H9 (cell line): ENCODE results near the gene CCDC88C. TPM values are rescaled to one million over a fixed set of nuclear protein-coding genes. Genes with fewer than 3 reads are reported as not detected.
A peak's percentile ranks its signal among the peaks of the same experiment; 100 is the strongest.

Experiments used
- DNase-seq: peaks from one replicate; pipeline ENCODE4 v3.0.0-alpha.2; 2017
- H2AFZ ChIP-seq: one replicate; pipeline ENCODE4 v1.6.1; 2013; ENCODE audit warnings: mild to moderate bottlenecking, low read length, control low read depth, moderate library complexity
- H2AK5ac ChIP-seq: 2 replicates; pipeline ENCODE4 v1.6.1; 2013; ENCODE audit warnings: low read length, control low read depth, mixed read lengths; ENCODE audit not compliant: insufficient read length
- H2BK120ac ChIP-seq: one replicate; pipeline ENCODE4 v1.6.1; 2013; ENCODE audit warnings: low read depth, mild to moderate bottlenecking, low read length, control low read depth, inconsistent platforms; ENCODE audit not compliant: poor library complexity, severe bottlenecking
- H2BK12ac ChIP-seq: 2 replicates; pipeline ENCODE4 v1.6.1; 2013; ENCODE audit warnings: low read length, control low read depth, mixed read lengths, low read depth; ENCODE audit not compliant: insufficient read length
- H2BK15ac ChIP-seq: 2 replicates; pipeline ENCODE4 v1.6.1; 2013; ENCODE audit warnings: low read depth, low read length, control low read depth
- H2BK20ac ChIP-seq: one replicate; pipeline ENCODE4 v1.6.1; 2013; ENCODE audit warnings: low read depth, mild to moderate bottlenecking, low read length, control low read depth, inconsistent platforms; ENCODE audit not compliant: poor library complexity, severe bottlenecking
- H2BK5ac ChIP-seq: 2 replicates; pipeline ENCODE4 v1.6.1; 2013; ENCODE audit warnings: low read length, control low read depth, mixed read lengths; ENCODE audit not compliant: insufficient read length
- H3K14ac ChIP-seq: 2 replicates; pipeline ENCODE4 v1.6.1; 2013; ENCODE audit warnings: low read length, control low read depth; ENCODE audit not compliant: insufficient read depth
- H3K18ac ChIP-seq: 2 replicates; pipeline ENCODE4 v1.6.1; 2013; ENCODE audit warnings: low read depth, mild to moderate bottlenecking, mixed read lengths, low read length, control low read depth; ENCODE audit not compliant: insufficient read length
- H3K23ac ChIP-seq: 2 replicates; pipeline ENCODE4 v1.6.1; 2013; ENCODE audit warnings: low read length, control low read depth, mixed read lengths, low read depth; ENCODE audit not compliant: insufficient read length
- H3K23me2 ChIP-seq: 2 replicates; pipeline ENCODE4 v1.6.1; 2013; ENCODE audit warnings: low read depth, mild to moderate bottlenecking, mixed read lengths, low read length, control low read depth; ENCODE audit not compliant: insufficient read length, poor library complexity, severe bottlenecking
- H3K27ac ChIP-seq: 2 replicates; pipeline ENCODE4 v1.5.1; 2013; ENCODE audit warnings: low read length, control low read depth, mixed read lengths, low read depth; ENCODE audit not compliant: insufficient read length
- H3K27me3 ChIP-seq: 2 replicates; pipeline ENCODE4 v1.6.1; 2013; ENCODE audit warnings: low read length, control low read depth, inconsistent platforms; ENCODE audit not compliant: insufficient read depth
- H3K4ac ChIP-seq: 2 replicates; pipeline ENCODE4 v1.6.1; 2013; ENCODE audit warnings: low read depth, mild to moderate bottlenecking, control low read depth, inconsistent platforms, low read length, moderate library complexity
- H3K4me1 ChIP-seq: 2 replicates; pipeline ENCODE4 v1.6.1; 2013; ENCODE audit warnings: low read length, control low read depth, inconsistent platforms; ENCODE audit not compliant: insufficient read depth
- H3K4me2 ChIP-seq: 2 replicates; pipeline ENCODE4 v1.6.1; 2013; ENCODE audit warnings: low read length, control low read depth, mixed read lengths; ENCODE audit not compliant: insufficient read length, insufficient read depth
- H3K56ac ChIP-seq: 2 replicates; pipeline ENCODE4 v1.6.1; 2013; ENCODE audit warnings: low read depth, mild to moderate bottlenecking, mixed read lengths, low read length, control low read depth; ENCODE audit not compliant: insufficient read length
- H3K79me1 ChIP-seq: 2 replicates; pipeline ENCODE4 v1.6.1; 2013; ENCODE audit warnings: low read depth, mild to moderate bottlenecking, moderate library complexity, low read length, control low read depth, inconsistent platforms; ENCODE audit not compliant: insufficient read depth, poor library complexity, severe bottlenecking
- H3K79me2 ChIP-seq: 2 replicates; pipeline ENCODE4 v1.6.1; 2013; ENCODE audit warnings: low read length, control low read depth, inconsistent platforms; ENCODE audit not compliant: insufficient read depth
- H3K9ac ChIP-seq: 2 replicates; pipeline ENCODE4 v1.6.1; 2013; ENCODE audit warnings: low read length, control low read depth, mixed read lengths; ENCODE audit not compliant: insufficient read length; ENCODE audit errors: extremely low read depth
- H3K9me3 ChIP-seq: one replicate; pipeline ENCODE4 v1.6.1; 2013; ENCODE audit warnings: low read depth, low read length, inconsistent platforms; ENCODE audit not compliant: control insufficient read depth
- H3T11ph ChIP-seq: one replicate; pipeline ENCODE4 v1.6.1; 2013; ENCODE audit warnings: mild to moderate bottlenecking, low read length, control low read depth, inconsistent platforms
- H4K20me1 ChIP-seq: one replicate; pipeline ENCODE4 v1.6.1; 2013; ENCODE audit not compliant: control insufficient read depth, insufficient read length, insufficient read depth
- H4K5ac ChIP-seq: 2 replicates; pipeline ENCODE4 v1.6.1; 2013; ENCODE audit warnings: low read depth, mild to moderate bottlenecking, mixed read lengths, low read length, control low read depth; ENCODE audit not compliant: insufficient read length
- H4K8ac ChIP-seq: replicated peaks from 2 replicates; pipeline ENCODE4 v1.6.1; 2013; ENCODE audit warnings: low read length, control low read depth, mixed read lengths, low read depth; ENCODE audit not compliant: insufficient read length
- H4K91ac ChIP-seq: 2 replicates; pipeline ENCODE4 v1.6.1; 2013; ENCODE audit warnings: low read depth, mild to moderate bottlenecking, moderate library complexity, mixed read lengths, low read length, control low read depth; ENCODE audit not compliant: insufficient read length
- H3K27ac Mint-ChIP-seq, 3 experiments: 2 replicates in 2 of 3; 3 replicates in 1 of 3; pipeline ENCODE4 v1.8.0; 2020 to 2021; ENCODE audit warnings: mixed read lengths in 3 of 3, mild to moderate bottlenecking in 1 of 3, moderate library complexity in 1 of 3
- H3K27me3 Mint-ChIP-seq: 2 replicates; pipeline ENCODE4 v1.8.0; 2021; ENCODE audit warnings: low read depth, mild to moderate bottlenecking, moderate library complexity, mixed read lengths
- H3K36me3 Mint-ChIP-seq, 3 experiments: 2 replicates in 2 of 3; 3 replicates in 1 of 3; pipeline ENCODE4 v1.8.0; 2020 to 2021; ENCODE audit warnings: low read depth in 3 of 3, mixed read lengths in 3 of 3; ENCODE audit not compliant: insufficient read depth in 1 of 3
- H3K4me1 Mint-ChIP-seq, 2 experiments: 2 replicates each; pipeline ENCODE4 v1.8.0; 2020; ENCODE audit warnings: mixed read lengths in 2 of 2
- H3K4me3 Mint-ChIP-seq, 2 experiments: 2 replicates in 1 of 2; 3 replicates in 1 of 2; pipeline ENCODE4 v1.8.0; 2020 to 2021; ENCODE audit warnings: mild to moderate bottlenecking in 2 of 2, mixed read lengths in 2 of 2, moderate library complexity in 1 of 2
- H3K9me3 Mint-ChIP-seq, 2 experiments: 2 replicates in 1 of 2; 3 replicates in 1 of 2; pipeline ENCODE4 v1.8.0; 2020; ENCODE audit warnings: mild to moderate bottlenecking in 2 of 2, mixed read lengths in 2 of 2, moderate library complexity in 1 of 2
- CTCF ChIP-seq: fragments of 200-600 bp; sonication (generic); conservative IDR thresholded peaks from 3 replicates; pipeline ENCODE4 v1.8.0; 2021; ENCODE audit warnings: antibody characterized with exemption, mild to moderate bottlenecking
- WGBS: extraction: QIAGEN DNeasy Blood & Tissue Kit; methylation state at CpG from one replicate; pipeline ENCODE4 v1.1.7; 2013; ENCODE audit warnings: missing lambda C conversion rate, low lambda C conversion rate, mixed read lengths; ENCODE audit not compliant: insufficient read length; ENCODE audit errors: extremely low coverage; 5-methylcytosine and 5-hydroxymethylcytosine counted together
- total RNA-seq: library from RNA; stranded (reverse); gene quantifications from 2 replicates; pipeline ENCODE4 v1.2.1, GENCODE V29; 2021

The CCDC88C gene
- total RNA-seq, 1 experiment from 2014 or later: 52.4 TPM

- no peaks in the 10 kb centered on the region for H3K9me3 ChIP-seq
- H3K23me2 ChIP-seq: no peaks in the 10 kb centered on the region
- no peak for DNase-seq
- no peaks in the 10 kb centered on the region for H3K27me3 ChIP-seq
- H4K91ac ChIP-seq: no peak overlapping the region
- H3K79me2 ChIP-seq: peaks cover 4% of the 10 kb centered on the region; the same call in 1 of the 2 replicates
- H2BK120ac ChIP-seq: no peak overlapping the region
- no peak overlapping the region for H3K27ac ChIP-seq
- no peak overlapping the region for H2AFZ ChIP-seq
- H3K23ac ChIP-seq: no peak overlapping the region
- no peak overlapping the region for H3K18ac ChIP-seq
- H4K8ac ChIP-seq: no peak overlapping the region
- no peak overlapping the region for H2BK5ac ChIP-seq
- Mint-ChIP-seq H3K4me3 (no peak overlapping the region), H3K27ac (peak overlapping the region in 2 of 3 experiments; percentile 62 to 88; a peak in 4 of 7 replicates), H3K27me3 (no peaks in the 10 kb centered on the region), H3K4me1 (peaks cover 58 to 61% of the 10 kb centered on the region in 2 experiments), H3K36me3 (no peaks in the 10 kb centered on the region; a peak in 3 of 7 replicates), H3K9me3 (no peaks in the 10 kb centered on the region)
- H3K79me1 ChIP-seq: peaks cover 4% of the 10 kb centered on the region
- no peak overlapping the region for H3K9ac ChIP-seq
- no peak for TF ChIP-seq CTCF
- no peak overlapping the region for H3K56ac ChIP-seq
- H2AK5ac ChIP-seq: no peak overlapping the region
- H3K14ac ChIP-seq: peak overlapping the region; percentile 63; the same call in 1 of the 2 replicates
- no peak overlapping the region for H2BK20ac ChIP-seq
- H2BK15ac ChIP-seq: no peak overlapping the region
- H3T11ph ChIP-seq: no peak overlapping the region
- H4K20me1 ChIP-seq: no peaks in the 10 kb centered on the region
- H3K4ac ChIP-seq: no peak overlapping the region
- no peak overlapping the region for H4K5ac ChIP-seq
- peaks cover 2% of the 10 kb centered on the region; the same call in 1 of the 2 replicates for H3K4me1 ChIP-seq
- no peak overlapping the region for H3K4me2 ChIP-seq
- no peak overlapping the region for H2BK12ac ChIP-seq
- WGBS: no CpG with 5 or more reads among the region's 19 CpGs
Observed at GRCh38 chr14:91352053-91352452, 65.6 kb downstream of the CCDC88C start.
